ENCODE measurements around the gene MET.

GRCh38 chr7:116672596-116673456, 830 bp downstream of the MET start:
- TF ChIP-seq KDM1A (IDR thresholded peaks at IDR 0.05; ENCODE audit: borderline replicate concordance, low read length) = no peak
- no peak for TF ChIP-seq SIN3A (conservative IDR thresholded peaks at IDR 0.05 in 1 of 2, IDR thresholded peaks at IDR 0.05 in 1 of 2; ENCODE audit: low read depth in 1 of 2, low read length in 2 of 2)
- no peak for TF ChIP-seq USF2 (IDR thresholded peaks at IDR 0.05; ENCODE audit: low read length)
- peak; percentile 24 for TF ChIP-seq EZH2 (IDR thresholded peaks at IDR 0.05; ENCODE audit: low read depth, low read length, severe bottlenecking)
- no peak for TF ChIP-seq GABPA (IDR thresholded peaks at IDR 0.05; ENCODE audit: borderline replicate concordance, insufficient read depth, low read length)
